GM21367 (cell line): ENCODE data around the gene CLN3.
"Not testable (repeated sequence)": the region's sequence is repeated elsewhere in the genome, so short reads cannot be mapped to it uniquely, and the experiment has no call there.

Experiments
- ATAC-seq: cut with Tn5 transposase; IDR thresholded peaks from one replicate; pipeline ENCODE4 v1.9.1; 2021; ENCODE audit not compliant: unreplicated experiment

CLN3 gene

GRCh38 chr16:28491970-28492474, at the start of gene CLN3:
Gene CLN3 (minus strand): TSS chr16:28492074. CDS start chr16:28491759, 315 bp downstream.
- peak; percentile 61 for ATAC-seq

- ATAC-seq: no peak
Observed at GRCh38 chr16:28540346-28540745, 48.5 kb upstream of the CLN3 start.

- no peak for ATAC-seq
Observed at GRCh38 chr16:28538733-28539596, 47.1 kb upstream of the CLN3 start, which contains the start of gene NUPR1. Gene NUPR1 (minus strand): TSS chr16:28538974. CDS start chr16:28538907, 67 bp downstream.

GRCh38 chr16:28537964-28538732, 46.3 kb upstream of the CLN3 start:
- ATAC-seq: no peak

GRCh38 chr16:28537076-28537475, 45.2 kb upstream of the CLN3 start:
- no peak for ATAC-seq

- no peak for ATAC-seq
Observed at GRCh38 chr16:28534542-28535373, 42.9 kb upstream of the CLN3 start.

- no peak for ATAC-seq
Observed at GRCh38 chr16:28532940-28533647, 41.2 kb upstream of the CLN3 start.

GRCh38 chr16:28531777-28532744, 40.2 kb upstream of the CLN3 start:
- ATAC-seq: no peak

- no peak for ATAC-seq
Observed at GRCh38 chr16:28529124-28529523, 37.2 kb upstream of the CLN3 start.

GRCh38 chr16:28528463-28528867, 36.6 kb upstream of the CLN3 start:
- ATAC-seq: no peak

- no peak for ATAC-seq
Observed at GRCh38 chr16:28527985-28528384, 36.1 kb upstream of the CLN3 start.

GRCh38 chr16:28527100-28527785, 35.4 kb upstream of the CLN3 start:
- not testable (repeated sequence) for ATAC-seq

- ATAC-seq: no peak
Observed at GRCh38 chr16:28526201-28527099, 34.6 kb upstream of the CLN3 start.

GRCh38 chr16:28524681-28525171, 32.9 kb upstream of the CLN3 start:
- ATAC-seq: no peak

GRCh38 chr16:28522792-28523191, 30.9 kb upstream of the CLN3 start:
- ATAC-seq: no peak

- no peak for ATAC-seq
Observed at GRCh38 chr16:28521436-28521835, 29.6 kb upstream of the CLN3 start.

- ATAC-seq: no peak
Observed at GRCh38 chr16:28520672-28521071, 28.8 kb upstream of the CLN3 start.
